Loucy (cell line): ENCODE results near the gene ADARB1.

Source experiments
- H2AFZ ChIP-seq: fragments of 200-600 bp; sonication (generic); 2 replicates; pipeline ENCODE4 v1.6.0; 2016; ENCODE audit warnings: antibody characterized with exemption, mild to moderate bottlenecking, low read length, moderate library complexity
- H3F3A ChIP-seq: fragments of 200-600 bp; 2 replicates; pipeline ENCODE4 v1.6.0; 2016; ENCODE audit warnings: antibody characterized with exemption, low read depth, mild to moderate bottlenecking
- H3K27me3 ChIP-seq: fragments of 200-600 bp; sonication (generic); 2 replicates; pipeline ENCODE4 v1.6.1; 2014; ENCODE audit warnings: low read length, mild to moderate bottlenecking; ENCODE audit not compliant: insufficient read depth, poor library complexity, severe bottlenecking
- H3K36me3 ChIP-seq: fragments of 200-600 bp; sonication (generic); 2 replicates; pipeline ENCODE4 v1.6.1; 2016; ENCODE audit warnings: low read length; ENCODE audit not compliant: insufficient read depth
- H3K4me1 ChIP-seq: fragments of 200-600 bp; sonication (generic); 2 replicates; pipeline ENCODE4 v1.5.1; 2014; ENCODE audit warnings: low read length, mild to moderate bottlenecking; ENCODE audit not compliant: insufficient read depth, poor library complexity, severe bottlenecking
- H3K4me2 ChIP-seq: fragments of 200-600 bp; sonication (generic); 2 replicates; pipeline ENCODE4 v1.6.0; 2014; ENCODE audit warnings: antibody characterized with exemption, low read length, low read depth, mild to moderate bottlenecking; ENCODE audit not compliant: poor library complexity, severe bottlenecking
- H3K4me3 ChIP-seq: fragments of 200-600 bp; sonication (generic); 2 replicates; pipeline ENCODE4 v1.5.1; 2014; ENCODE audit warnings: low read length, mild to moderate bottlenecking, mixed read lengths; ENCODE audit not compliant: poor library complexity, severe bottlenecking
- H3K79me2 ChIP-seq: fragments of 200-600 bp; sonication (generic); 2 replicates; pipeline ENCODE4 v1.6.1; 2014; ENCODE audit warnings: low read length; ENCODE audit not compliant: insufficient read depth
- H3K9ac ChIP-seq: fragments of 200-600 bp; sonication (generic); 2 replicates; pipeline ENCODE4 v1.6.0; 2014; ENCODE audit warnings: mild to moderate bottlenecking, low read depth, low read length, moderate library complexity; ENCODE audit not compliant: poor library complexity, severe bottlenecking
- H3K9me2 ChIP-seq: fragments of 200-600 bp; sonication (generic); replicated peaks from 2 replicates; pipeline ENCODE4 v1.6.1; 2016; ENCODE audit warnings: low read depth, low read length, mixed read lengths
- H3K9me3 ChIP-seq: fragments of 200-600 bp; sonication (generic); 2 replicates; pipeline ENCODE4 v1.6.1; 2014; ENCODE audit warnings: mild to moderate bottlenecking, antibody characterized with exemption, low read length, low read depth; ENCODE audit not compliant: insufficient read depth
- H4K20me1 ChIP-seq: fragments of 200-600 bp; sonication (generic); 2 replicates; pipeline ENCODE4 v1.6.0; 2014; ENCODE audit warnings: antibody characterized with exemption, low read length, mild to moderate bottlenecking; ENCODE audit not compliant: insufficient read depth, poor library complexity, severe bottlenecking
- CTCF ChIP-seq: fragments of 200-600 bp; sonication (generic); conservative IDR thresholded peaks from 2 replicates; pipeline ENCODE4 v1.5.1; 2014; ENCODE audit warnings: mild to moderate bottlenecking, antibody characterized with exemption, low read length
- EZH2phosphoT487 ChIP-seq: fragments of 200-600 bp; IDR thresholded peaks from 2 replicates; pipeline ENCODE4 v1.6.1; 2018; ENCODE audit warnings: antibody characterized with exemption, mild to moderate bottlenecking, moderate library complexity, borderline replicate concordance

Gene ADARB1

GRCh38 chr21:45157932-45158331 lies 83.6 kb downstream of the ADARB1 start:
- Histone ChIP-seq H3K4me2 (no peak overlapping the region), H2AFZ (no peak overlapping the region), H3K4me1 (peaks cover 21% of the 10 kb centered on the region), H3K36me3 (no peaks in the 10 kb centered on the region), H4K20me1 (peaks cover 20% of the 10 kb centered on the region), H3K27me3 (no peaks in the 10 kb centered on the region), H3K4me3 (no peak overlapping the region), H3K9me3 (no peaks in the 10 kb centered on the region), H3K9me2 (no peaks in the 10 kb centered on the region), H3K79me2 (no peaks in the 10 kb centered on the region), H3K9ac (no peak overlapping the region), H3F3A (no peaks in the 10 kb centered on the region; the same call in 1 of the 2 replicates)
- no peak for TF ChIP-seq CTCF
- TF ChIP-seq EZH2phosphoT487 = no peak

GRCh38 chr21:45158491-45159423 lies 84.4 kb downstream of the ADARB1 start:
- Histone ChIP-seq H3K4me1 (peaks cover 15% of the 10 kb centered on the region), H3K9ac (no peak overlapping the region), H3K27me3 (no peaks in the 10 kb centered on the region), H3F3A (no peaks in the 10 kb centered on the region), H3K9me3 (no peaks in the 10 kb centered on the region), H3K79me2 (no peaks in the 10 kb centered on the region), H3K4me2 (no peak overlapping the region), H2AFZ (no peak overlapping the region), H3K9me2 (no peaks in the 10 kb centered on the region), H4K20me1 (peaks cover 16% of the 10 kb centered on the region), H3K4me3 (no peak overlapping the region), H3K36me3 (no peaks in the 10 kb centered on the region)
- TF ChIP-seq EZH2phosphoT487 = no peak
- TF ChIP-seq CTCF = no peak

DNA sequence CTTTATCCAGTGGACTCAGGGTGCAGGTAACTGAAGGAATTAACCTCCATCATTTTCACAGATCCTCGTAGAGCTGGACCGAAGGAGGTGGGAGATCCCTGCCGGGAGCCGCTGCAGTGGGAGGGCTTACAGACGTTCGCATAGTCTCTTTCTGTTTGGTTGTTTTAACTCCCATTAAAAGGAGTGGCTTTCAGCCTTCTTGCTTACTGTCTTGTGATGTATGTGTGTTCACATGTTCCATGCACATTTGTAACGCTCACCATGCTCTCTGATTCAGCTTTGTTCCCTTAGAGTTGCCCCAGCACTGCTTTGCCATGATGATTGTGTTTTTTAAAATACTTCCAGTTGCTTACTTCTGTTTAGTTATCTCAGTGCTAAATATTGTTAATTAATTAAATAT lies 85.8 kb downstream of the ADARB1 start:
- H3K4me1 ChIP-seq = peaks cover under 1% of the 10 kb centered on the region
- H3K79me2 ChIP-seq = no peaks in the 10 kb centered on the region
- H2AFZ ChIP-seq = no peak overlapping the region
- H3K9me2 ChIP-seq = no peaks in the 10 kb centered on the region
- H3K4me3 ChIP-seq = no peak overlapping the region
- H3K36me3 ChIP-seq = no peaks in the 10 kb centered on the region
- H3K27me3 ChIP-seq = no peaks in the 10 kb centered on the region
- TF ChIP-seq CTCF (no peak), EZH2phosphoT487 (no peak)
- no peak overlapping the region for H3K4me2 ChIP-seq
- H3K9ac ChIP-seq = no peak overlapping the region
- no peaks in the 10 kb centered on the region for H3F3A ChIP-seq
- H4K20me1 ChIP-seq = peaks cover 5% of the 10 kb centered on the region
- H3K9me3 ChIP-seq = no peaks in the 10 kb centered on the region
